Neuronal stem cell (in vitro differentiated cells): ENCODE data around the gene PANX2.
"Not testable (repeated sequence)": the region's sequence is repeated elsewhere in the genome, so short reads cannot be mapped to it uniquely, and the experiment has no call there.

Experiments
- DNase-seq: peaks from one replicate; pipeline ENCODE4 v3.0.0-alpha.2; 2013; ENCODE audit warnings: low spot score
- H2AFZ ChIP-seq: one replicate; pipeline ENCODE4 v1.6.1; 2013; ENCODE audit warnings: mild to moderate bottlenecking, low read length, inconsistent platforms
- H2AK5ac ChIP-seq: 2 replicates; pipeline ENCODE4 v1.6.1; 2013; ENCODE audit warnings: low read depth, mild to moderate bottlenecking, inconsistent platforms, low read length, moderate library complexity, mixed read lengths
- H2BK120ac ChIP-seq: 2 replicates; pipeline ENCODE4 v1.6.1; 2013; ENCODE audit warnings: low read depth, mild to moderate bottlenecking, inconsistent platforms, low read length, moderate library complexity, mixed read lengths
- H2BK12ac ChIP-seq: one replicate; pipeline ENCODE4 v1.6.1; 2013; ENCODE audit warnings: low read length, inconsistent platforms
- H2BK15ac ChIP-seq: 2 replicates; pipeline ENCODE4 v1.6.1; 2013; ENCODE audit warnings: mild to moderate bottlenecking, low read length, inconsistent platforms, mixed read lengths
- H2BK5ac ChIP-seq: one replicate; pipeline ENCODE4 v1.6.1; 2013; ENCODE audit warnings: inconsistent platforms, mild to moderate bottlenecking, low read length, moderate library complexity
- H3K14ac ChIP-seq: one replicate; pipeline ENCODE4 v1.6.1; 2013; ENCODE audit warnings: low read length, inconsistent platforms
- H3K18ac ChIP-seq: 2 replicates; pipeline ENCODE4 v1.6.1; 2013; ENCODE audit warnings: low read length, inconsistent platforms
- H3K23ac ChIP-seq: 2 replicates; pipeline ENCODE4 v1.6.1; 2013; ENCODE audit warnings: low read depth, mild to moderate bottlenecking, mixed read lengths, low read length, inconsistent platforms; ENCODE audit not compliant: poor library complexity
- H3K27ac ChIP-seq: replicated peaks from 3 replicates; pipeline ENCODE4 v1.5.1; 2013; ENCODE audit warnings: low read length, inconsistent platforms
- H3K27me3 ChIP-seq, 3 experiments: 2 replicates each; pipeline ENCODE4 v1.6.1; 2013; ENCODE audit warnings: low read length in 3 of 3, mild to moderate bottlenecking in 2 of 3, inconsistent platforms in 1 of 3, low read depth in 1 of 3, mixed read lengths in 1 of 3, moderate library complexity in 1 of 3; ENCODE audit not compliant: control insufficient read depth in 3 of 3, insufficient read depth in 3 of 3
- H3K36me3 ChIP-seq, 2 donors: replicated peaks in 1 of 2; 2 replicates each; pipeline ENCODE4 v1.6.1; 2013; ENCODE audit warnings: low read length in 2 of 2; ENCODE audit not compliant: control insufficient read depth in 2 of 2, insufficient read depth in 2 of 2
- H3K4ac ChIP-seq: 2 replicates; pipeline ENCODE4 v1.6.1; 2013; ENCODE audit warnings: inconsistent platforms, mild to moderate bottlenecking, low read length, moderate library complexity
- H3K4me1 ChIP-seq, 2 donors: 1 replicate in 1 of 2; 2 replicates in 1 of 2; pipeline ENCODE4 v1.6.1; 2013; ENCODE audit warnings: low read length in 2 of 2, low read depth in 1 of 2; ENCODE audit not compliant: control insufficient read depth in 2 of 2, insufficient read depth in 1 of 2
- H3K4me2 ChIP-seq: one replicate; pipeline ENCODE4 v1.6.1; 2013; ENCODE audit warnings: mild to moderate bottlenecking, low read length, inconsistent platforms; ENCODE audit not compliant: insufficient read depth, poor library complexity, severe bottlenecking
- H3K4me3 ChIP-seq, 2 donors: 2 replicates each; pipeline ENCODE4 v1.5.1; 2013; ENCODE audit warnings: low read length in 2 of 2, mild to moderate bottlenecking in 2 of 2, inconsistent platforms in 1 of 2, moderate library complexity in 1 of 2
- H3K79me1 ChIP-seq: one replicate; pipeline ENCODE4 v1.6.1; 2013; ENCODE audit warnings: low read depth, mild to moderate bottlenecking, inconsistent platforms, low read length, moderate library complexity
- H3K9ac ChIP-seq: one replicate; pipeline ENCODE4 v1.6.1; 2013; ENCODE audit warnings: mild to moderate bottlenecking, low read depth, low read length, inconsistent platforms; ENCODE audit not compliant: poor library complexity
- H3K9me3 ChIP-seq, 2 donors: replicated peaks in 1 of 2; 2 replicates each; pipeline versions ENCODE3 to v1.6.1; 2013; ENCODE audit warnings: low read length in 2 of 2, mild to moderate bottlenecking in 2 of 2, inconsistent platforms in 1 of 2, low read depth in 1 of 2, mixed read lengths in 1 of 2, moderate library complexity in 1 of 2; ENCODE audit not compliant: control insufficient read depth in 2 of 2, insufficient read depth in 1 of 2
- H4K8ac ChIP-seq: one replicate; pipeline ENCODE4 v1.6.1; 2013; ENCODE audit warnings: low read depth, mild to moderate bottlenecking, inconsistent platforms, low read length, moderate library complexity
- H4K91ac ChIP-seq: one replicate; pipeline ENCODE4 v1.6.1; 2013; ENCODE audit warnings: low read length, low read depth, mild to moderate bottlenecking, inconsistent platforms; ENCODE audit not compliant: poor library complexity
- WGBS, 2 donors: extraction: QIAGEN DNeasy Blood & Tissue Kit; methylation state at CpG; one replicate each; pipeline ENCODE4 v1.1.7; 2013; ENCODE audit warnings: missing lambda C conversion rate in 2 of 2, mixed read lengths in 1 of 2; ENCODE audit not compliant: insufficient read length in 2 of 2, insufficient replicate concordance in 1 of 2; ENCODE audit errors: extremely low coverage in 2 of 2; 5-methylcytosine and 5-hydroxymethylcytosine counted together

Gene PANX2

GRCh38 chr22:50147258-50148165 is 23.0 kb upstream of the PANX2 start:
- not testable (repeated sequence) for H4K91ac ChIP-seq, H2BK120ac ChIP-seq, H4K8ac ChIP-seq, H3K9ac ChIP-seq, H3K4ac ChIP-seq, H3K27ac ChIP-seq, H2BK5ac ChIP-seq, H3K4me3 ChIP-seq, DNase-seq, H3K4me2 ChIP-seq, H3K14ac ChIP-seq, H3K79me1 ChIP-seq, H3K36me3 ChIP-seq, H3K9me3 ChIP-seq, H3K4me1 ChIP-seq
- Histone ChIP-seq H2BK15ac (peak overlapping the region; percentile 21), H2AFZ (peak overlapping the region; percentile 88), H2AK5ac (peak overlapping the region; percentile 82), H3K27me3 (peaks cover 0 to 36% (median 0%) of the 10 kb centered on the region in 3 experiments), H3K23ac (peak overlapping the region; percentile 58), H3K18ac (peak overlapping the region; percentile 19), H2BK12ac (peak overlapping the region; percentile 30)
- no CpG with 5 or more reads among the region's 26 CpGs for WGBS, 2 donors

- H3K79me1 ChIP-seq, result peaks cover 2% of the 10 kb centered on the region
- H2BK5ac ChIP-seq, result no peak overlapping the region
- H4K91ac ChIP-seq, result no peak overlapping the region
- H3K36me3 ChIP-seq, result no peaks in the 10 kb centered on the region
- H3K27me3 ChIP-seq, result peaks cover 0 to 30% (median 0%) of the 10 kb centered on the region in 3 experiments
- H2BK120ac ChIP-seq, result no peak overlapping the region
- H3K4ac ChIP-seq, result no peak overlapping the region
- H3K9me3 ChIP-seq, result no peaks in the 10 kb centered on the region
- H3K9ac ChIP-seq, result no peak overlapping the region
- H2BK15ac ChIP-seq, result peak overlapping the region; percentile 21
- H3K27ac ChIP-seq, result no peak overlapping the region
- peak overlapping the region; percentile 82 for H2AK5ac ChIP-seq
- no peak for DNase-seq
- H4K8ac ChIP-seq, result no peak overlapping the region
- H2BK12ac ChIP-seq, result peak overlapping the region; percentile 30
- H3K4me2 ChIP-seq, result no peak overlapping the region
- H3K4me3 ChIP-seq, result no peak overlapping the region
- peaks cover 7 to 8% of the 10 kb centered on the region in 2 donors for H3K4me1 ChIP-seq
- H3K23ac ChIP-seq, result peak overlapping the region; percentile 58
- H3K18ac ChIP-seq, result peak overlapping the region; percentile 19
- H2AFZ ChIP-seq, result no peak overlapping the region
- no peak overlapping the region for H3K14ac ChIP-seq
- no CpG with 5 or more reads among the region's 12 CpGs for WGBS, 2 donors
Measured at GRCh38 chr22:50148166-50148500, 22.4 kb upstream of the PANX2 start.

GRCh38 chr22:50148991-50149721 is 21.4 kb upstream of the PANX2 start:
- DNase-seq, result peak; percentile 55
- no peak overlapping the region for H2BK5ac ChIP-seq

More at GRCh38 chr22:50148991-50149721, 21.4 kb upstream of the PANX2 start:
- Histone ChIP-seq H3K4me2 (no peak overlapping the region), H3K23ac (peak overlapping the region; percentile 70), H3K79me1 (peaks cover 2% of the 10 kb centered on the region), H3K27me3 (peaks cover 0 to 22% (median 0%) of the 10 kb centered on the region in 3 experiments), H3K14ac (no peak overlapping the region), H2AK5ac (peak overlapping the region; percentile 95), H2BK15ac (peak overlapping the region; percentile 13), H2BK12ac (no peak overlapping the region), H3K4ac (no peak overlapping the region), H2BK120ac (no peak overlapping the region), H4K8ac (no peak overlapping the region), H3K4me1 (peaks cover 7 to 8% of the 10 kb centered on the region in 2 donors), H3K9ac (no peak overlapping the region), H3K36me3 (no peaks in the 10 kb centered on the region), H4K91ac (no peak overlapping the region), H3K9me3 (no peaks in the 10 kb centered on the region), H3K27ac (no peak overlapping the region), H3K18ac (peak overlapping the region; percentile 74), H2AFZ (no peak overlapping the region), H3K4me3 (no peak overlapping the region)
- WGBS, 2 donors, result no CpG with 5 or more reads among the region's 22 CpGs
